A549 treated with DMSO at 1 μM for 4 hours (cell line): ENCODE data around the gene TAMM41. TPM values are rescaled to one million over a fixed set of nuclear protein-coding genes. Genes with fewer than 3 reads are reported as not detected.

Experiments
- total RNA-seq: library from RNA; stranded (reverse); fragments of 200-300 nt; extraction: Qiagen RNA extraction; gene quantifications from 5 replicates; pipeline ENCODE4 v1.2.3, GENCODE V29; 2022; ENCODE audit warnings: low read depth

TAMM41 gene, protein sequence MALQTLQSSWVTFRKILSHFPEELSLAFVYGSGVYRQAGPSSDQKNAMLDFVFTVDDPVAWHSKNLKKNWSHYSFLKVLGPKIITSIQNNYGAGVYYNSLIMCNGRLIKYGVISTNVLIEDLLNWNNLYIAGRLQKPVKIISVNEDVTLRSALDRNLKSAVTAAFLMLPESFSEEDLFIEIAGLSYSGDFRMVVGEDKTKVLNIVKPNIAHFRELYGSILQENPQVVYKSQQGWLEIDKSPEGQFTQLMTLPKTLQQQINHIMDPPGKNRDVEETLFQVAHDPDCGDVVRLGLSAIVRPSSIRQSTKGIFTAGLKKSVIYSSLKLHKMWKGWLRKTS
- 16.5 to 30.3 TPM (median 27.6 TPM) in 5 replicates for total RNA-seq

DNA sequence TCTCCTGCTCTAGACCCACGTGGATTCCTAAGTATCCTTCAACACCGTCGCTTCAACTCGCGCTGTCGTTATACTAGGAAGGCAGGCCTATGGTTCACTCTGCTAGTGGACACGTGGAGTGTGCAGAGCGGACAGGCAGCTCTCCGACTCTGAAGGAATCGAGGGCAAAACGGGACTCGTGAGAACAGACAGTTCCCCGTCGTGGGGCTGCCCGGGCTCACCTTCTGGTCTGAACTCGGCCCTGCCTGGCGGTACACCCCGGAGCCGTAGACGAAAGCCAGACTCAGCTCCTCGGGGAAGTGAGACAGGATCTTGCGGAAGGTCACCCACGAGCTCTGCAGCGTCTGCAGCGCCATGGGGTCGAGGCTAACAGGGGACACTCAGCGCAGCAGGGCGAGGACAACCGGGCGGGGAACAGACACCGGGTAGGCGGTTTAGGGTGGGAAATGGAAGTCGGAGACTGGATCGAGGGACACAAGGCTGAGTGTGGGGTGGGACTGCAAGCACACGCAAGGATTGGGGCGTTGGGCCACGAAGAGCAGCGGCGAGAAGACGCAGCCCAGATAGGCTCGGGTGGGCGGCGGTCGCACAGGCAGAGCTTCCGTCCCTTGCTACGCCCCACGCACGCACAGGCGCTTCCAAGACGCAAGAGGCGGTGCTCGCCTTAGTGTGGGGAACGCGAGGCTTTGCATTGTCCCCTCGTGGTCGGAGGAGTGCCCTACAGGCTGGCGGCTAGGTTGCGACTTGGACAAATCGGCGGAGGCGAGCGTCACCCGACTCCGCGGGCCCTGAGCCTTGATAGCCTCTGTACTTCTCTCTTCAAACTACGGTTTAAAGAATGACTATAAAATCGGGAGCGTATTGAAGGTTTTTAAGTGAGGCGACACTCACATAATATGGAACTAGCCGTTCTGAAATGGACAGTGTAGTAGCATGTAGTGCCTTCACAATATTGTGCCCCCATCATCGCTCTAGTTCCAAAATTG lies at the start of gene TAMM41:
Gene TAMM41 (minus strand): TSS at position 605 of the 986 bp plus-strand sequence. CDS start 249 bp downstream, at position 356.

Other genes with a start within 250 kb of the TAMM41 start
- 31.0 to 35.1 TPM (median 31.5 TPM) in 5 replicates for gene VGLL4, start 203.0 kb downstream of the TAMM41 start, total RNA-seq
- 0.14 to 0.30 TPM (median 0.17 TPM) in 5 replicates for gene SYN2, start 157.5 kb upstream of the TAMM41 start, total RNA-seq